ENCODE data around the gene LACTBL1. TPM values are rescaled to one million over a fixed set of nuclear protein-coding genes. Genes with fewer than 3 reads are reported as not detected.

Gene LACTBL1
- total RNA-seq, 1 donor = not detected

GRCh38 chr1:22913421-22914141 lies 59.1 kb downstream of the LACTBL1 start:
- no peak for DNase-seq (ENCODE audit: low read depth)
- H3K4me3 ChIP-seq (ENCODE audit: low read depth, low read length) = no peak overlapping the region
- TF ChIP-seq CTCF (IDR thresholded peaks at IDR 0.05; ENCODE audit: insufficient read depth, low read length) = no peak

- no peak for DNase-seq (ENCODE audit: low read depth)
- TF ChIP-seq CTCF (IDR thresholded peaks at IDR 0.05; ENCODE audit: insufficient read depth, low read length) = no peak
Observed at GRCh38 chr1:22912311-22912710, 60.4 kb downstream of the LACTBL1 start.

DNA sequence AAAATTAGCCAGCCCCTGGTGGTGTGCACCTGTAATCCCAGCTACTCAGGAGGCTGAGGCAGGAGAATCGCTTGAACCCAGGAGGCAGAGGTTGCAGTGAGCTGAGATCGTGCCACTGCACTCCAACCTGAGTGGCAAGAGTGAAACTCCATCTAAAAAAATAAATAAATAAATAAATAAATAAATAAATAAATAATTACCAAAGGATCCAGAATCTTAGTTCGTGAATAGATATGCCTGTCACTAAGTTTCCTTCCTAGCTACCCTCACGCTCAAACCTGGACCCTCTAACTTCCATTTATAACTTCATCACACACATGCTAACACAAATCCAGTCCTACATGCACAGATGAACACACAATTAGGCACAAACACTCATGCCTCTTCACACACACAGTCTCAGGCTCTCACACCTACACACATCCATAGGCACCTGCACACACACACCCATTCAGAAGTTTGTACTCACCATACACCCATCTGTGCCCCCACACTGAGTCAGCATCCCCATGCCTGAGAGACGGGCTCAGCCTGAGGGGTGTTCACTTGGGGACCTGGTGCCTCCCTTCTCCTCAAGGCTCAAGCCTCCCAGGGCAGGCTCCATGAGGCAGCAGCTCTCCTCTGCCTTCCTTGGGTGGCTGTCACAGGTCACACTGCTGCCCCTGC lies 61.5 kb downstream of the LACTBL1 start:
- DNase-seq (ENCODE audit: low read depth) = no peak
- TF ChIP-seq CTCF (IDR thresholded peaks at IDR 0.05; ENCODE audit: insufficient read depth, low read length) = no peak
- H3K4me3 ChIP-seq (ENCODE audit: low read depth, low read length) = no peak overlapping the region

More at GRCh38 chr1:22912311-22912710, 60.4 kb downstream of the LACTBL1 start:
- no peak overlapping the region for H3K4me3 ChIP-seq (ENCODE audit: low read depth, low read length)

DNA sequence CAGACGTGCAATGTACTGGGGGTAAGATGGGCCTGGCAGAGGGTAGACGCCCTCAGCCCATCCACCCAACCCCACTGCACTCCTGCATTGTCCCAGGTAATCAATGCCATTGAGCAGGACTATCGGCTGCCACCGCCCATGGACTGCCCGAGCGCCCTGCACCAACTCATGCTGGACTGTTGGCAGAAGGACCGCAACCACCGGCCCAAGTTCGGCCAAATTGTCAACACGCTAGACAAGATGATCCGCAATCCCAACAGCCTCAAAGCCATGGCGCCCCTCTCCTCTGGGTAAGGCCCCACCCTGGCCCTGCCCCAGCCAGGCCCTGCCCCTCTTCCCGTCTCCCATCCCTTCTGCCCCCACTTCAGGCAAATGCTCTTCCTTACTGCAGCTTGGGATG lies 62.4 kb downstream of the LACTBL1 start:
- no peak overlapping the region for H3K4me3 ChIP-seq (ENCODE audit: low read depth, low read length)
- no peak for TF ChIP-seq CTCF (IDR thresholded peaks at IDR 0.05; ENCODE audit: insufficient read depth, low read length)
- DNase-seq (ENCODE audit: low read depth) = no peak

- no peak for DNase-seq (ENCODE audit: low read depth)
- no peak for TF ChIP-seq CTCF (IDR thresholded peaks at IDR 0.05; ENCODE audit: insufficient read depth, low read length)
- H3K4me3 ChIP-seq (ENCODE audit: low read depth, low read length) = no peak overlapping the region
Observed at GRCh38 chr1:22908880-22909426, 63.7 kb downstream of the LACTBL1 start.

GRCh38 chr1:22907528-22907927 lies 65.1 kb downstream of the LACTBL1 start:
- H3K4me3 ChIP-seq (ENCODE audit: low read depth, low read length) = no peak overlapping the region
- TF ChIP-seq CTCF (IDR thresholded peaks at IDR 0.05; ENCODE audit: insufficient read depth, low read length) = no peak
- DNase-seq (ENCODE audit: low read depth) = no peak

Measured in fibroblast of the aortic adventitia (primary cell).